Measurements from ENCODE around the gene MPLKIP. TPM values are rescaled to one million over a fixed set of nuclear protein-coding genes. Genes with fewer than 3 reads are reported as not detected.

The MPLKIP gene
- total and polyA plus RNA-seq, 2 experiments from 2014 or later: 64.0 to 147 TPM

DNA sequence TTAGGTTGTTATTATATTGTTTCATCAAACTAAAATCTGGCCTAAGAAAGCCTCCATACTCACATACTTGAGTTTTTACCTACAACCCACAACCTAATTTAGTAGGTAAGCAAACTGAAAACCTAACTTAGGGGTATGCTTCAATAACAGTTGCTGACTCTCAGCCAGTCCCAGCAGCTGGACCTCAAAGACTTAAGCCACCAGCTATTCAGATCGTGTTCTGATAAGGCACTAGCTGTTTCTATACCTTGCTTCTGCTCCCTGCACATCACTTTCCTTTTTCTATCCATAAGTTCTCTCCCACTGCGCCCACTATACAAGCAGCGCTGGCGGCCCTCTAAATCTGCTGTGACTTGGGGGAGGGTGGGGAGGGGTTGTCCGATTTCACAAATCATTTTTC is 42.6 kb upstream of the MPLKIP start:
- Histone ChIP-seq H3K4me3 (no peak overlapping the region), H3K27ac (ENCODE audit: low read depth) (no peak overlapping the region), H3K9me2 (ENCODE audit: insufficient read depth) (no peaks in the 10 kb centered on the region), H3F3A (replicated peaks; ENCODE audit: low read depth) (no peaks in the 10 kb centered on the region), H2AFZ (no peak overlapping the region), H3K4me2 (no peak overlapping the region), H3K27me3 (ENCODE audit: insufficient read depth) (no peaks in the 10 kb centered on the region), H3K36me3 (ENCODE audit: insufficient read depth) (no peaks in the 10 kb centered on the region), H4K20me1 (replicated peaks; ENCODE audit: insufficient read depth) (no peaks in the 10 kb centered on the region), H3K79me2 (replicated peaks; ENCODE audit: insufficient read depth) (no peaks in the 10 kb centered on the region), H3K4me1 (ENCODE audit: insufficient read depth) (no peaks in the 10 kb centered on the region)
- H3K36me3 Mint-ChIP-seq (ENCODE audit: low read depth): no peaks in the 10 kb centered on the region
- no peak overlapping the region for H3K4me3 Mint-ChIP-seq
- H3K9me3 Mint-ChIP-seq: no peaks in the 10 kb centered on the region; the same call in 2 of the 3 replicates
- DNase-seq (ENCODE audit: low spot score) (no peak), ATAC-seq (no peak)
- TF ChIP-seq ZNF114 (CRISPR knock-in tag; IDR thresholded peaks at IDR 0.05) (no peak), REST (IDR thresholded peaks at IDR 0.05; ENCODE audit: unreplicated experiment) (no peak), CREB1 (CRISPR knock-in tag; IDR thresholded peaks at IDR 0.05; ENCODE audit: low read depth) (no peak), STAT1 (IDR thresholded peaks at IDR 0.05; ENCODE audit: unreplicated experiment) (no peak), ZNF331 (CRISPR knock-in tag; IDR thresholded peaks at IDR 0.05; ENCODE audit: low read depth) (no peak), EZH2phosphoT487 (IDR thresholded peaks at IDR 0.05; ENCODE audit: unreplicated experiment) (no peak), POLR2AphosphoS5 (IDR thresholded peaks at IDR 0.05; ENCODE audit: low read depth) (no peak), NANOG (IDR thresholded peaks at IDR 0.05; ENCODE audit: borderline replicate concordance) (no peak), EZH2 (IDR thresholded peaks at IDR 0.05; ENCODE audit: low read depth, unreplicated experiment) (no peak), CTCF (conservative IDR thresholded peaks at IDR 0.05; ENCODE audit: low read depth in 2 of 2) (no peak), JUNB (IDR thresholded peaks at IDR 0.05; ENCODE audit: unreplicated experiment) (no peak)
- no peaks in the 10 kb centered on the region for H3K4me1 Mint-ChIP-seq
- H3K27me3 Mint-ChIP-seq (ENCODE audit: insufficient read depth, low read depth, poor library complexity): peaks cover 5% of the 10 kb centered on the region
- H3K27ac Mint-ChIP-seq: no peak overlapping the region

Measured in GM23338 (cell line).